ENCODE data around the gene SOCS3.

GRCh38 chr17:78399028-78399692, 39.3 kb upstream of the SOCS3 start:
- TF ChIP-seq CTCF (conservative IDR thresholded peaks at IDR 0.05 in 1 of 2, IDR thresholded peaks at IDR 0.05 in 1 of 2; ENCODE audit: low read depth in 1 of 2, low read length in 2 of 2) (no peak), EZH2 (IDR thresholded peaks at IDR 0.05; ENCODE audit: low read length, missing control alignments) (no peak)

Data from fibroblast of lung (primary cell).